ENCODE data around the gene NLGN1.
A peak's percentile ranks its signal among the peaks of the same experiment; 100 is the strongest.

The NLGN1 gene

DNA sequence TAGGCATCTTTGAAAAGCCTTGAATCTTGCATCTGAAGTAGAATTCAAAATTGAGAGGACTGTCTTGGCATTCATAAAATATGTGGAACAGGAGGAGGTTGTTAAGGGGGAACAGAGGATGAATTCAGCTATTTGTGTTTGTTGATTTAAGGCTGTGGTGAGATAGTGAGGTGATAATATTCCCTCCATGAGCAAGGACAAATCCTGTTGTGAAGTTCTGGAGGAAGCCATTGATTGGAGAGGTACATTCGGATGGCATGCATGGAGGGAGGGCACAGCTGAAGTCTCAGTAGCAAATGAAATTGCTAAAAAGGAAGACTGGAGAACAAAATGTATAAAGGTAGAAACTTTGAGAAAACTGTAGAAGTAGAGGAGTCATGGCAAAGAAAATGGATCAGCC is 443.8 kb downstream of the NLGN1 start:
- TF ChIP-seq JUND (IDR thresholded peaks at IDR 0.05; ENCODE audit: low read depth) = no peak
- no peak for DNase-seq (ENCODE audit: low read depth in 1 of 2, low spot score in 1 of 2)
- in situ Hi-C loops (cut with HindIII; ENCODE audit: low pct_unique_long_range_greater_than_20kb, low sequenced_read_pairs) = no loop called here

- DNase-seq (ENCODE audit: low read depth in 1 of 2, low spot score in 1 of 2) = no peak
- TF ChIP-seq JUND (IDR thresholded peaks at IDR 0.05; ENCODE audit: low read depth) = no peak
- in situ Hi-C loops (cut with HindIII; ENCODE audit: low pct_unique_long_range_greater_than_20kb, low sequenced_read_pairs) = no loop called here
Measured at GRCh38 chr3:173843060-173843459, 445.5 kb downstream of the NLGN1 start.

GRCh38 chr3:173846584-173846983 is 449.0 kb downstream of the NLGN1 start:
- in situ Hi-C loops (cut with HindIII; ENCODE audit: low pct_unique_long_range_greater_than_20kb, low sequenced_read_pairs) = no loop called here
- no peak for TF ChIP-seq JUND (IDR thresholded peaks at IDR 0.05; ENCODE audit: low read depth)
- no peak for DNase-seq (ENCODE audit: low read depth in 1 of 2, low spot score in 1 of 2)

DNA sequence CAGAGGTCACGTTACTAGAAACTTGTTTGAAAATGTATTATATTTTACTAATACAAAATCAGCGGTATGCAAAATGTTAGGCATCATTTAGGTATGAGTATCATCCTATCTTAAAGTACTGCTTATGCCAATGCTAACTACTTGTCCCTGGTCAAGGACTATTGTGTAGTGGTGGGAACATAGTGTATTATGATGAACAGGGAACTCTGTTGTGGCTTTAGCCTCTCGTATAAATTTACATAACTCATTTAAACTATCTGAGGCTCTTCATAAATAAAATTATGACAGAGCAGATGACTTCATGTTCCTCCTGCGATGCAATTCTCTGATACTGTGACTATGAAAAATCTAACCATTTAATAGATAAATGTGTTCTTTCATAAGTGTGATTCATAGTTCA is 451.9 kb downstream of the NLGN1 start:
- TF ChIP-seq JUND (IDR thresholded peaks at IDR 0.05; ENCODE audit: low read depth) = no peak
- DNase-seq (ENCODE audit: low read depth in 1 of 2, low spot score in 1 of 2) = no peak
- in situ Hi-C loops (cut with HindIII; ENCODE audit: low pct_unique_long_range_greater_than_20kb, low sequenced_read_pairs) = no loop called here

DNA sequence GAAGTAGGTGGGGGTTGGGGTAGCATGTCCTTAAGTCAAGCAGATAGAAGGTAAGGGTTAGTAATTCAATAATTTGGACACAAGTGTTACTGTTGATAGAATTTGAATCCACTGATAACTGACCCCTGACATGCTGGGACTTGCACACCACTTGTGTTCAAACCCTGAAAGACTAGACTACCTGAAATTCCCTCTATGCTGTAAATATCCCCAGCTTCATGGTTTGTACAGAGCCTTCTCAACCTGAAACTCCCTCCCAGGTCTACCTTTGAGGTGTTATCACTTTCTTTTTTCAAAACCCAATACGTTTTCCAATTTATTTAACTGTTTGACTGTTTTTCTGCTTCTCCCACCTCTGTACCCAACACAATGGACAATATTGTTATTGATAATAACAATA is 459.6 kb downstream of the NLGN1 start:
- TF ChIP-seq JUND (IDR thresholded peaks at IDR 0.05; ENCODE audit: low read depth) = no peak
- in situ Hi-C loops (cut with HindIII; ENCODE audit: low pct_unique_long_range_greater_than_20kb, low sequenced_read_pairs) = no loop called here
- no peak for DNase-seq (ENCODE audit: low read depth in 1 of 2, low spot score in 1 of 2)

DNA sequence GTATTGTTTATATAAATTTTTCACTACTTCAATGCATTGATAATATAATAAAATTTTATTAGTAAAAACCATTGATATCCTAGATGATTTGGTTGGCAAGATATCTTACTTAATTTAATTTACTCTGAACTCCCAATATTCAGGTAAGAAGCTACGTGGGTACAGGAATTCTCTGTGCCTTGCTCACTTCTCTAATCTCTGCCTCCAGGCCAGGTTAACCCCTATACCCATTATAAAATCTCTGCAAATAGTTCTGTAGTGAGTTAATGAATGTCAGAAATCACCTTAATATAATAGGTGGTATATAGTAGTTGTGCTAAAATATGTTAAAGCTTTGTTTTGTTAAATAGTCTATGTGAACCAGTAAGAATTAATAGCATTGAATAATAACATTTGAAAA is 465.2 kb downstream of the NLGN1 start:
- in situ Hi-C loops (cut with HindIII; ENCODE audit: low pct_unique_long_range_greater_than_20kb, low sequenced_read_pairs) = no loop called here
- no peak for TF ChIP-seq JUND (IDR thresholded peaks at IDR 0.05; ENCODE audit: low read depth)
- DNase-seq (ENCODE audit: low read depth in 1 of 2, low spot score in 1 of 2) = no peak

- TF ChIP-seq JUND (IDR thresholded peaks at IDR 0.05; ENCODE audit: low read depth) = no peak
- DNase-seq (ENCODE audit: low read depth in 1 of 2, low spot score in 1 of 2) = no peak
- in situ Hi-C loops (cut with HindIII; ENCODE audit: low pct_unique_long_range_greater_than_20kb, low sequenced_read_pairs) = no loop called here
Measured at GRCh38 chr3:173863551-173863950, 466.0 kb downstream of the NLGN1 start.

DNA sequence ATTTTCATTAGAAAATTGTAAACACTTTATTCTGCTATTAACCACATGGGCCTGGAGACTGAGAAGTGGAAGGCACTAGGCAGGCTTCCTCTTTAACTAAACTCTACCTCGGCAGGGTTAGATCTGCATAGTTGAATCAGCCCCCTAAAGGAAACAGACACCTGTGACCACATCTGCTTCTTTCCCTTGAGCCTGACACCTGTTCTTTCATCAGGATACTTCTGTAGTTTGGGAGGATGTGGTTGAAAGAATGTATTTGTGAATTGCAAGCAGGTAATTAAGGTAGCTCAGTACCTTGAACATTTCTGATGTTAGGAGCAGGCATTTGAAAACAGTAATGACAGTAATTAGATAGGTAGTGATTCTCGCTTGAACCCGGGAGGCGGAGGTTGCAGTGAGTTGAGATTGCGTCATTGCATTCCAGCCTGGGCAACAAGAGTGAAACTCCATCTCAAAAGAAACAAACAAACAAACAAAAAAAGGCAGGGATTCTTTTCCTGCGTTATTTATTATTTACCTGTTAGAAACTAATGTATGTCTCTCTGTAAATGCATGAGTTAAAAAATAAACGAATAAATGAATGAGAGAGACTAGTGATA is 468.5 kb downstream of the NLGN1 start:
- no peak for TF ChIP-seq JUND (IDR thresholded peaks at IDR 0.05; ENCODE audit: low read depth)
- DNase-seq (ENCODE audit: low read depth in 1 of 2, low spot score in 1 of 2) = no peak
- in situ Hi-C loops (cut with HindIII; ENCODE audit: low pct_unique_long_range_greater_than_20kb, low sequenced_read_pairs) = no loop called here

DNA sequence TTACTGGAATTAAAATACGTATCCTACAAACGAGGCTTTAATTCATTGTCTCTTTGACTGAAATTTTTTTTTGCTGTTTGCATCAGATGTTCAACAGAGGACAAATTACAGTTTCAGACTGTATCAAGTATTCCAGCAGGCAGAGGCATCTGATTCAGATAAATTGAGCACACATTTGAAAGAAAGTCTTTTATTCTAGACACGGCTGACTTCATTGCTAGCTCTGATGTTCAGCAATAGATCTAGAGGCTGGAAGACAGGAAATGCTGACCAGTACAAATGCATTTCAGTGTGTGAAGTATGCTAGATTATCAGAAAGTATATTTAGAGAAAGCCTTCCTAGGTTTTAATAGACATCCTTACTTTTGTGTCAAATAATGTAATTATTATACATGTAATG is 472.2 kb downstream of the NLGN1 start:
- in situ Hi-C loops (cut with HindIII; ENCODE audit: low pct_unique_long_range_greater_than_20kb, low sequenced_read_pairs) = no loop called here
- no peak for TF ChIP-seq JUND (IDR thresholded peaks at IDR 0.05; ENCODE audit: low read depth)
- DNase-seq (ENCODE audit: low read depth in 1 of 2, low spot score in 1 of 2) = no peak

- no peak for TF ChIP-seq JUND (IDR thresholded peaks at IDR 0.05; ENCODE audit: low read depth)
- no peak for DNase-seq (ENCODE audit: low read depth in 1 of 2, low spot score in 1 of 2)
- in situ Hi-C loops (cut with HindIII; ENCODE audit: low pct_unique_long_range_greater_than_20kb, low sequenced_read_pairs) = no loop called here
Measured at GRCh38 chr3:173870976-173871375, 473.4 kb downstream of the NLGN1 start.

DNA sequence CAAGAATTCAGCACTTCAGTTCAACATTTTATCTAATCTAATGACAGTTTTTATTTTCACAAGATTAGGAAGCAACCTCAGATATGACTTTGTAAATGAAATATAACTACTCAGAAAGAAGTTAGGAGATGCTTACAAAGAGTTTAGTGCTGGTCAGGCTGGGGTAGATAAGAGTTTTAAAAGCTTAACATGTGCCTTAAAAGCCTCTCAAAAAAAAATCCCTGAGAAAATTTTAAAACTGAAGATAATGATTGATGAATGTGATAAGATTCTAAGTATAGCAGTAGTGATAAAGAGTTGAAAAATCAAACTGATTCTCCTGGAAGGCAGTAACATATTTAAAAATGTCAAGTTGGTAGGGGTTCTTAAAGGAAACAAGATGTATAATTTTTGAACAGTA is 478.2 kb downstream of the NLGN1 start:
- no peak for DNase-seq (ENCODE audit: low read depth in 1 of 2, low spot score in 1 of 2)
- no peak for TF ChIP-seq JUND (IDR thresholded peaks at IDR 0.05; ENCODE audit: low read depth)
- in situ Hi-C loops (cut with HindIII; ENCODE audit: low pct_unique_long_range_greater_than_20kb, low sequenced_read_pairs) = no loop called here

DNA sequence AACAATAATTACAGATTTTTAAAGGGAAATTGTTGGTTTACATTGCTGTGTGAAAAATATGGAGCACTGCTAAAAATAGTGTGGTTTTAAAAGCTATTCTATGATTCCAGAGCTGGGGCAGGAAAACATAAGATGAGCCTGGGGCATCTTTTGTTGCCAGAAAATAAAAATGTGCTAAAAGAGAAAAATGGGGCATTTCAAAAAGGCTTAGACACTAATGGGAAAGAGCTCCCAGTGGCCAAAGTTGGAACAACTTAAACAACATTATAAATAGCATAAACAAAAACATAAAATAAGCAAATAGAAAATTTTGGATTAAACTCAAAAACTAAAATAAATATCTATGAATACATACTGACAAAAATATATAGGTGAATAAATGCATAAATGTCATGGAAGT is 478.9 kb downstream of the NLGN1 start:
- no peak for TF ChIP-seq JUND (IDR thresholded peaks at IDR 0.05; ENCODE audit: low read depth)
- DNase-seq (ENCODE audit: low read depth in 1 of 2, low spot score in 1 of 2) = no peak
- in situ Hi-C loops (cut with HindIII; ENCODE audit: low pct_unique_long_range_greater_than_20kb, low sequenced_read_pairs) = no loop called here

DNA sequence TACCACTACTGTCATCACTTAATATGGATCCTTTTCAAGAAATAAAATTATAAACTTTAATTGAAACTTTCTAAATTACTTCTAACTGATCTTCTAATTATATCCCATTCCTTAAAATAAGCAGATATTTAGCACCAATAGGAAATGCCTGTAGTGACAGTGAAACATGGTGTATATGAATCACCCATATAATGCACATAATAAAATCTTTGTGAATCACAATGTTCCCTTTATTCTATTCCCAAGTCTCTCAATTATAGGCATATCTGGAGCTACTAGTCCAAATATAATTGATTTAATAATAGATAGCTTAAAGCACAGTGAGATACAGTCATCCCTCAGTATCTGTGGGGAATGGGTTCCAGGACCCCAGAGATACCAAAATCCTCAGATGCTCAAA is 490.3 kb downstream of the NLGN1 start:
- DNase-seq (ENCODE audit: low read depth in 1 of 2, low spot score in 1 of 2) = no peak
- in situ Hi-C loops (cut with HindIII; ENCODE audit: low pct_unique_long_range_greater_than_20kb, low sequenced_read_pairs) = no loop called here
- TF ChIP-seq JUND (IDR thresholded peaks at IDR 0.05; ENCODE audit: low read depth) = no peak

GRCh38 chr3:173889596-173889995 is 492.1 kb downstream of the NLGN1 start:
- no peak for TF ChIP-seq JUND (IDR thresholded peaks at IDR 0.05; ENCODE audit: low read depth)
- in situ Hi-C loops (cut with HindIII; ENCODE audit: low pct_unique_long_range_greater_than_20kb, low sequenced_read_pairs) = no loop called here
- DNase-seq (ENCODE audit: low read depth in 1 of 2, low spot score in 1 of 2) = peak in 1 of 2 experiments; percentile 53
